Mucosa of stomach (tissue), 1 donor: Measurements from ENCODE around the gene RMND1.
"Not testable (repeated sequence)": the region's sequence is repeated elsewhere in the genome, so short reads cannot be mapped to it uniquely, and the experiment has no call there.

Experiments
- H3K27me3 ChIP-seq: one replicate; pipeline ENCODE4 v1.7.0; 2013; ENCODE audit warnings: mild to moderate bottlenecking, low read length; ENCODE audit not compliant: control insufficient read depth, insufficient read depth
- H3K36me3 ChIP-seq: one replicate; pipeline ENCODE4 v1.7.0; 2013; ENCODE audit warnings: low read length; ENCODE audit not compliant: control insufficient read depth, insufficient read depth
- H3K4me1 ChIP-seq: one replicate; pipeline ENCODE4 v1.7.0; 2013; ENCODE audit warnings: mild to moderate bottlenecking, low read length; ENCODE audit not compliant: control insufficient read depth, insufficient read depth
- H3K4me3 ChIP-seq: one replicate; pipeline ENCODE4 v1.7.0; 2013; ENCODE audit warnings: low read length
- H3K9ac ChIP-seq: one replicate; pipeline ENCODE4 v1.7.0; 2013; ENCODE audit warnings: mild to moderate bottlenecking, low read length, moderate library complexity
- H3K9me3 ChIP-seq: one replicate; pipeline ENCODE4 v1.7.0; 2013; ENCODE audit warnings: mild to moderate bottlenecking, low read length, moderate library complexity; ENCODE audit not compliant: control insufficient read depth
- donor health status: Pancreatic carcinoma.

Gene RMND1

DNA sequence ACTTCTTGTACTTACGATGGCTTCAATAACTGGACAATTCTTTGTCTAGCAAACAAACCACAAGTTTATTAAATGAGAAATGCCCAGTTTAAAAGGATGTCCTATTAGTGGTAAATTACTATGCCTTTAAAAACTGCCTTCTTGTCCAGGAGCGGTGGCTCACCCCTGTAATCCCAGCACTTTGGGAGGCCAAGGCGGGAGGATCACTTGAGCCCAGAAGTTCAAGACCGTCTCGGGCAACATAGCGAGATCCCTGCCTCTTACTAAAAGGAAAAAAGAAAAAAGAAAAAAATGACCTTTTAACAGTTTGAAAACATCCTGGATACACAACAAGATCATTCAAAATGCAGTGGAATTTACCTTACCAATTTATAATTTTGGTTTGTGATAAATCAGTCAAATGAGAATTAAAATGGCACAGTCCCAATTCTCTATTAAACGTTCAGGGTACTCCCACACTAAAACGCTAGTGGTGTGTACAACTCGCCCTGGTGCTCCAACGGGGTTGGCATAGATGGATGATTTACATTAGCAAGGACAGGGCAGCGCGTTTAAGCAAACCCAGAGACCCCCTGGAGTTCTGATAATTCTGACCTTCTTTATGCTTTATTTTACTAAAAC, 62.8 kb downstream of the RMND1 start:
- no peaks in the 10 kb centered on the region for H3K9me3 ChIP-seq
- peaks cover 32% of the 10 kb centered on the region for H3K4me1 ChIP-seq
- peak overlapping the region; percentile 89 for H3K4me3 ChIP-seq
- H3K9ac ChIP-seq: peak overlapping the region; percentile 96
- H3K36me3 ChIP-seq: no peaks in the 10 kb centered on the region
- H3K27me3 ChIP-seq: no peaks in the 10 kb centered on the region

DNA sequence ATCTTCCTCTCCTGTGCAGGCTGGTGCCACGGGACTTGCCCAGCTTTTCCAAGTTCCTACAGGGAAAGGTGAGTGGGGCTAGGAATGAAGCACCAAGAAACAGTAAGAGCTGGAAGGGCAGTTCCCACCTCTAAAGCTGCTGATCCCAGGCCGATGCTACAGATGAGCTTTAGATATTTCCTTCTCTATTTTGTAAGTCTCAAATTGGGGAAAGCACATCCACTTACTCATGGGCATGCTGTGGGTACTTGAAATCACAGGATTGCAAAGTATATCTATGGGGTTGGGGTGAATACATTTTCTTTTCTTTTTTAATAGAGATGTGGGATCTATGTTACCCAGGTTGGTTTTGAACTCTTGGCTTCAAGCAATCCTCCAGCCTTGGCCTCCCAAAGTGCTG, 63.7 kb downstream of the RMND1 start:
- H3K4me3 ChIP-seq: no peak overlapping the region
- peaks cover 24% of the 10 kb centered on the region for H3K4me1 ChIP-seq
- H3K36me3 ChIP-seq: no peaks in the 10 kb centered on the region
- no peaks in the 10 kb centered on the region for H3K9me3 ChIP-seq
- no peak overlapping the region for H3K9ac ChIP-seq
- H3K27me3 ChIP-seq: no peaks in the 10 kb centered on the region

DNA sequence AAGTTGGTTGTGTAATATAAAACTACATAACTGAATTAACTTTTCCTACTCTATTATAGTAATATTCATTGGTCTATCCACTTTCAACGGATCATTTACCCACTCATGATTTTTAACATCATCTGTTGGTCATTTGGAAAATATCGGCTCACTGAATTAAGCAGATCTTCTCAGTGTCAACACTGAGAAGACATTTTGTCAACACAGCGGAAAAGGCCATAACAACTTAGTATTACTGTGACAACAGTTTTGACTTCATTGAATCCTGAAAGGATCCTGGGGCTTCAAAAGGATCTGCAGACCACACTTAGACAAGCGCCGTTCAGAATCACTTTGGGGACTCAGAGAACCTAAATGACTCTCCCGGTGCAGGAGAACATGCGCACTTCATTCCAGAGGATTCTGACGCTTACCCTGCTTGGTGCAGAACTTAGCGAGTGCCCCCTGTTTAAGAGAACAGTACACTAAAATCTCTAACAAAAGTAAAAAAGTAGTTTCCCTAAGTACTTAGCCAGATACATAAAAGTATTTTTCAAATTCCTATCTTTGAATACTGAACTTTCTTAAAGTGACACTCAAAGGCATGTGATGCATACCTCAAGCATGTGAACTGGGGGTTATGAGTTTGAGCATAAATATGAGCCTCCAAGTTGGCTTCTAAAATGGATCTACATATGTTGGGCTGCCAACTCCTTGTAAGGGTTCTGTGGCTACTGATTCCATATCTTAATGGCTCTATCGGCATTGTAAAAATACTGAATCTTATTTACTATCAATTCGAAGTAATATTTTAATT, 64.6 kb downstream of the RMND1 start:
- peaks cover 15% of the 10 kb centered on the region for H3K4me1 ChIP-seq
- H3K27me3 ChIP-seq: no peaks in the 10 kb centered on the region
- H3K9me3 ChIP-seq: no peaks in the 10 kb centered on the region
- H3K36me3 ChIP-seq: no peaks in the 10 kb centered on the region
- H3K4me3 ChIP-seq: no peak overlapping the region
- no peak overlapping the region for H3K9ac ChIP-seq

DNA sequence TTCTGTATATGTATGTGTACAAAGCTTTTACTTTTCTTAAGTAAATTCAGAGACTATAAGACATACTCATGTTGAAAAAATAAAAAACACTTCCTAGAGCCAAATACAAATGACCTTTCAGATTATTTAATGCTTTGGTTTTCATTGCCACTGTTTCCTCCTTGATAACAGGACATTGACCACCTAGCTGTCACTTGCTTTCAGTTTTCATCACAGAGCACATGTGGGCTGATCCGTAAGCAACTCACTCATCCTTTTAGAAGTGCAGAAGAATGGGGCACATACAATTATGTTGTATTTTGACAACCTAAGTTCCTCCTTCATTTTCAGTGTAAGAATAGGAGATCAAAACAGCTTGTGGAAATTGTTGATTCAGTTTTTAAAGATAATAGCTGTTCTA, 66.7 kb downstream of the RMND1 start:
- no peaks in the 10 kb centered on the region for H3K36me3 ChIP-seq
- H3K27me3 ChIP-seq: no peaks in the 10 kb centered on the region
- no peaks in the 10 kb centered on the region for H3K9me3 ChIP-seq
- peaks cover 10% of the 10 kb centered on the region for H3K4me1 ChIP-seq
- H3K9ac ChIP-seq: no peak overlapping the region
- H3K4me3 ChIP-seq: no peak overlapping the region

DNA sequence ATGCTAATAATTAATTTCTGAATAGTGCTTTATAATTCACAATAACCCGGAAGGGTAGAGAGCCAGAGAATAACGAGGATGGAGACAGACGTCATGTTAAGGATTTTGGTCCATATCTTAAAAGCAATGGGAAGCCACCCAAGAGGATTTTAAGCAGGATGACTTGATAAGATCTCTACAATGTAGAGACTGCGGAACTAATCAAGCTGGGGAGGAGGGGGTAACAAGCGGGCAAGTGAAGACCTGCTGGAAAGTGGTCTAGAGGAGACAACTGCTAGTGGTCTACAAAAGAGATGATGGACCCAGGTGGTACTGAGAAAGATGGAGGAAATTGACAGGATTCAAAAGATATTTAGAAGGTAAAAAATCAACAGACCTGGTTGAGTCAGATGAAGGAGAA, 67.8 kb downstream of the RMND1 start:
- no peak overlapping the region for H3K4me3 ChIP-seq
- H3K36me3 ChIP-seq: no peaks in the 10 kb centered on the region
- H3K9ac ChIP-seq: no peak overlapping the region
- H3K27me3 ChIP-seq: no peaks in the 10 kb centered on the region
- H3K9me3 ChIP-seq: no peaks in the 10 kb centered on the region
- H3K4me1 ChIP-seq: peaks cover 5% of the 10 kb centered on the region

DNA sequence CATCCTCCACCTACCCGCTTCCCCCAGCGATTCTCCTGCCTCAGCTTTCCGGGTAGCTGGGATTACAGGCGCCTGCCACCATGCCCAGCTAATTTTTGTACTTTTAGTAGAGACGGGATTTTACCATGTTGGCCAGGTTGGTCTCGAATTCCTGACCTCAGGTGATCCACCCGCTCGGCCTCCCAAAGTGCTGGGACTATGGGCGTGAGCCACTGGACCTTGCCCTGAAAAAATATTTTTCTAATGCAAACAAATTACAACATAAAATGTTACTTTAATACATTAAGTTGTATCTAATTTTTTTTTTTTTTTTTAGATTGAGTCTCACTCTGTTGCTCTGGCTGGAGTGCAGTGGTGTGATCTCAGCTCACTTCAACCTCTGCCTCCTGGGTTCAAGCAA, 69.3 kb downstream of the RMND1 start:
- H3K4me3 ChIP-seq, H3K4me1 ChIP-seq, H3K27me3 ChIP-seq, H3K9me3 ChIP-seq, H3K36me3 ChIP-seq, H3K9ac ChIP-seq: not testable (repeated sequence)

DNA sequence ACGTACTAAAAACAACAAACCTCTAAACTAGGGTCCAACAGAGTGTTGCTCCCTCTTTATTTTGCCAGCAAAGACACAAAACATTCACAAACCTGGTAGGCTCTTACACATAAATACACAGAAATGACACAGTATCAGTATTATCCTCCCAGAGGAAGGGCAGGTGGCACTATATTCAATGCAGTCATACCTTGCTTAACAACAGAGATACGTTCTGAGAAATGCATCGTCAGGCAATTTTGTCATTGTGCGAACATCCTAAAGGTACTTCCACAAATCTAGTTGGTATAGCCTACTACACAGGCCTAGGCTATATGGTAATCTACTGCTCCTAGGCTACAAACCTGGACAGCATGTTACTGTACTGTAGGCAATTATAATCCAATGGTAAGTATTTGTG, 70.2 kb downstream of the RMND1 start:
- Histone ChIP-seq H3K4me1 (no peaks in the 10 kb centered on the region), H3K27me3 (no peaks in the 10 kb centered on the region), H3K9me3 (no peaks in the 10 kb centered on the region), H3K36me3 (no peaks in the 10 kb centered on the region), H3K9ac (no peak overlapping the region), H3K4me3 (no peak overlapping the region)

DNA sequence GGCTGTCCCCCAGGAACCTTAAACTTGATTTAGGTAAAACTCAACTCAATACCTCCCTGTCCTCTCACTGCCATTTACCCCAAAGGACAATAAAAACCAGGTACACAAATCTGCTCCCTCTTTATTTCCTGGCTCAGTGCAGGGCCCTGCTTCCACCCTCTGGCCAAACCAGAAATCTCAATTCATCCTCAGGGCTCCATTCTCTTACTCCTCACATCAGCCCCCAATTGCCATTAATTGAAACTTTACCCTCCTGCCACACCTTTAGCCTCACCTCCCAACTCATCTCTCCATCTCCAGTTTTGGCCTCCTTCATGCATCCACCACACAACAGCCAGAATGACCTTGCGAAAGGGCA, 71.1 kb downstream of the RMND1 start:
- H3K4me3 ChIP-seq: no peak overlapping the region
- H3K9ac ChIP-seq: peak overlapping the region; percentile 12
- no peaks in the 10 kb centered on the region for H3K9me3 ChIP-seq
- H3K27me3 ChIP-seq: no peaks in the 10 kb centered on the region
- no peaks in the 10 kb centered on the region for H3K36me3 ChIP-seq
- no peaks in the 10 kb centered on the region for H3K4me1 ChIP-seq

DNA sequence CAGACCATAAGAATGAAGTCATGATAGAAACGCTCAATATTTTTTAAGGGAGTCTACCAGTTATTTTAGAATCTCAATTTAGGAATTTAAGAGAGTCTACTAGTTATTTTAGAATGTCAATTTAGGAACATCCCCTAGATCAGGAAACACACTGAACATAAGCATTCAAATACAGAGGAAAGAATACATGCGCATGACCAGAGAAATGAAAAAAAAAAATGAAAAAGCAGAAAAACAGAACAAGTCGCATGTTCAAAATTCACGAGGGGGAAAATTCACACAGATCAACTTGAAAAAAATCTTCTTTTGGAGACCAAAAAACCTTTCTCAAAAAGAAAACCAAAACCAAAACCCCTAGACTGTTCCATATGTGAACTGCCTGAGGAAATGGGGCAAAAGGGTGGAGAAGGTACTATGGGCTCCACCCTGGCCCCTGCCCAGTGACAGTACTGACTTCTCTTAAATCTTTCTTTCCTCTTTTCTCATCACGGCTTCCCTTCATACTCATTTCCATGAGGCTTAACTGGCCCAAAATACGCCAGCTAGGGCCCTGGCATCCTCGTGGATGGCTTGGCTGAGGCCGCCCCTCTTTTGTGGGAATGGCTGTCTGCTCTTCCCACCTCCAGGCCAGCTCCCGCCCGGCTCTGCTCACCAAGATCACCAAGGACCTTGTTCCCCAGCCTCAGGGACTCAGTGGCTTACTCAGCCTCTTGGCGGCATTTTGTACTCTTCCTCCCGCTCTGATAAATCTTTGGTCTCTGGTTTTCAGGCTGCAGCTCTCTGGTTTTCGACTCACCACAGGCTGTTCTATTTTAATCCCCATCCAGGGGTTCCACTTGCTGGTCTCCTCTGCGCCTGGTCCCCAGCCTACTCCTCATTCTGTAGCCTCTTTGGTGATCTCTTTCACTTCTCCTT, 71.7 kb downstream of the RMND1 start:
- Histone ChIP-seq H3K27me3 (no peaks in the 10 kb centered on the region), H3K9me3 (no peaks in the 10 kb centered on the region), H3K36me3 (no peaks in the 10 kb centered on the region), H3K9ac (peak overlapping the region; percentile 12), H3K4me3 (no peak overlapping the region), H3K4me1 (no peaks in the 10 kb centered on the region)

DNA sequence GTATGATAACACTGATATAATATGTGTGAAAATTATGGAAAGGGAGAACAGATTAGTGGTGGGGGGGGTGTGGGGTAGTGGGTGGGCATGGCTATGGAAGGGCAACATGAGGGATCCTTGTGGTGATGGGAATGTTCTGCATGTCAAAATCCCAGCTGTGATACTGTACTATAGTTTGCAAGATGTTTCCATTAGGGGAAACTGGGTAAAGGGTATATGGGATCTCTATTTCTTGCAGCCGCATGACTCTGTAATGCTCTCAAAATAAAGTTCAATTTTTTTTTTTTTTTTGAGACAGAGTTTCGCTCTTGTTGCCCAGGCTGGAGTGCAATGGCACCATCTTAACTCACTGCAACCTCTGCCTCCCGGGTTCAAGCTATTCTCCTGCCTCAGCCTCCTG, 74.8 kb downstream of the RMND1 start:
- Histone ChIP-seq H3K9ac (no peak overlapping the region), H3K4me1 (no peaks in the 10 kb centered on the region), H3K4me3 (no peak overlapping the region), H3K9me3 (no peaks in the 10 kb centered on the region), H3K27me3 (no peaks in the 10 kb centered on the region), H3K36me3 (no peaks in the 10 kb centered on the region)

DNA sequence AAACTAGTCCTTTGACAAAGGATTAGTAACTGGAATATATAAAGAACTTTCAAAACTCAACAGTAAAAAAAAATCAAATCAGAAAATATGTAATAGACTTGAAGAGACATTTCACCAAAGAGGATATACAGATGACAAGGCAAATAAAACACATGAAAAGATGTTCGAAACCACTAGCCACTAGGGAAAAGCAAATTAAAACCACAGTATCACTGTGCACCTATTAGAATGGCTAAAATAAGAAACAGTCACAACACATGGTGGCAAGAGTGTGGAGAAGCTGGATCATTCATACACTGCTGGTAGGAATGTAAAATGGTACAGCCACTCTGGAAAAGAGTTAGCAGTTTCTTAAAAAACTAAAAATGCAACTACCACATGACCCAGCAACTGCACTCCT, 75.5 kb downstream of the RMND1 start:
- Histone ChIP-seq H3K36me3 (no peaks in the 10 kb centered on the region), H3K9me3 (no peaks in the 10 kb centered on the region), H3K27me3 (no peaks in the 10 kb centered on the region), H3K4me1 (no peaks in the 10 kb centered on the region), H3K4me3 (no peak overlapping the region), H3K9ac (no peak overlapping the region)

DNA sequence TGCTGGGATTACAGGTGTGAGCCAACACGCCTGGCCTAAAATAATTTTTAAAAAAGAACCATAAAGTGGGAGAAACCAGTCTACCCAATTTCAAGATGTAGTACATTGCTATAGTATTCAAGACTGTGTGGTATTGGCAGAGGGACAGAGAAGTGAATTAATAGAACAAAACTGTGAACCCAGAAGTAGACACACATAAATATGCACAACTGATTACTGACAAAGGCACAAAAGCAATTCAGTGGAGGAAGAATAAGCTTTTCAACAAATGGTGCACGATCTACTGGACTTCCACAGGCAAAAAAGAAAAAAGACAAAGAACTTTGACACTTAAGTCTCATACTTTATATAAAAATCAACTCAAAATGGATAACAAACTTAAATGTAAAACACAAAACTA, 76.1 kb downstream of the RMND1 start:
- no peaks in the 10 kb centered on the region for H3K36me3 ChIP-seq
- no peak overlapping the region for H3K4me3 ChIP-seq
- no peaks in the 10 kb centered on the region for H3K9me3 ChIP-seq
- no peaks in the 10 kb centered on the region for H3K4me1 ChIP-seq
- no peaks in the 10 kb centered on the region for H3K27me3 ChIP-seq
- no peak overlapping the region for H3K9ac ChIP-seq
